GM19193 (cell line): ENCODE measurements around the gene GEMIN5.

Experiments
- POLR2A ChIP-seq: IDR thresholded peaks from 4 replicates; pipeline ENCODE4 v1.6.1; 2011; ENCODE audit not compliant: insufficient read depth, insufficient read length; ENCODE audit errors: extremely low read depth

GEMIN5 gene

GRCh38 chr5:154901913-154902312 is 36.1 kb downstream of the GEMIN5 start:
- no peak for TF ChIP-seq POLR2A

- no peak for TF ChIP-seq POLR2A
Observed at GRCh38 chr5:154901276-154901675, 36.7 kb downstream of the GEMIN5 start.

GRCh38 chr5:154900066-154900465 is 37.9 kb downstream of the GEMIN5 start:
- no peak for TF ChIP-seq POLR2A

DNA sequence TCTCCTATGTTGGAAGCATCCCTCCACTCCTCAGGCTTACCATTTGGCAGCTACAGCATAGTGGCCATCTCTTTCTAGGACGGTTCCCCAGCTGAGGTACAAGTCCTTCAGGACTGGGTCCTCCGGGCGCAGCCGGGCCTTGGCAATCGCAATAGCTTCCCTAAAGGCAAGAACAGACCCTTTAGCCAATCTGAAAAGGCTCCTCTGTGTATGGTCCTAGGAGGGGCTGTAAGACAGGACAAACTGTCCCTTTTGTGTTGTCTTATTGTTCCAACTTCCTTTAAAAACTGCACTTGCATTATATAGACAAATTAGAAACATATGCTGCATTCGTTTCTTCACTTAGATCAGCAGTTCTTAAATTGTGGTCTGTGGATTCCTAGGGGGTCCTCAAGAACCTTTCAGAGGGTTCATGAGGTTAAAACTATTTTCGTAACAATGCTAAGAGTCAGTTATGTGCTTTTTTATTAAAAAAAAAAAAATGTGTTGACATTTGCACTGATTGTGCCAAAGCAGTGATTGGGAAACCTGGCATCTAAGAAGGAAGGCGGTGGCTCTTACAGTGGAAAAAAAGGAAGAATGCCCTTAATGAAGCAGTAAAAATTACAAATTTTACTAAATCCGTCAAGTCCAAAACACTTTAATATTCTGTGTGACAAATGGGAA is 38.7 kb downstream of the GEMIN5 start:
- TF ChIP-seq POLR2A = no peak

- no peak for TF ChIP-seq POLR2A
Observed at GRCh38 chr5:154898210-154898609, 39.8 kb downstream of the GEMIN5 start.

- no peak for TF ChIP-seq POLR2A
Observed at GRCh38 chr5:154896562-154897165, 41.3 kb downstream of the GEMIN5 start.

GRCh38 chr5:154895606-154896561 is 42.1 kb downstream of the GEMIN5 start:
- TF ChIP-seq POLR2A = no peak

DNA sequence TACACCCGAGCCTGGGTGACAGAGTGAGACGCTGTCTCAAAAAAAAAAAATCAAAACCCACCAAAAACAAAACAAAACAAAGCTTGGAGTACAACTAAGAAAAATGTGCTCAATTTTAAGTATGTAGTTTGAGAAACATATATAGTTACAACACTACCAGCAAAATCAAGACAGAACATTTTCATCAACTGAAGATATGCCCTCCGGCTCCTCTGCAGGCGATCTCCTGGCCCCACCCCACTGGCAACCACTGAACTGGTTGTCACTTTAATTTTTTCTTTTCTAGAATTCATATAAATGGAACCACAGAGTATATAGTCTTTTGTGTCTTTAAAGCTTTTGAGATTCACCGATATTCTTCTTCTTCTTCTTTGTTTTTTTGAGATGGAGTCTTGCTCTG is 44.6 kb downstream of the GEMIN5 start:
- no peak for TF ChIP-seq POLR2A

GRCh38 chr5:154892369-154892771 is 45.6 kb downstream of the GEMIN5 start:
- TF ChIP-seq POLR2A = no peak

- no peak for TF ChIP-seq POLR2A
Observed at GRCh38 chr5:154885439-154885838, 52.6 kb downstream of the GEMIN5 start.

- no peak for TF ChIP-seq POLR2A
Observed at GRCh38 chr5:154884424-154884823, 53.6 kb downstream of the GEMIN5 start.

- TF ChIP-seq POLR2A = no peak
Observed at GRCh38 chr5:154881986-154882385, 56.0 kb downstream of the GEMIN5 start.

GRCh38 chr5:154878642-154879335 is 59.2 kb downstream of the GEMIN5 start:
- no peak for TF ChIP-seq POLR2A

GRCh38 chr5:154873791-154874331 is 64.2 kb downstream of the GEMIN5 start:
- TF ChIP-seq POLR2A = no peak

DNA sequence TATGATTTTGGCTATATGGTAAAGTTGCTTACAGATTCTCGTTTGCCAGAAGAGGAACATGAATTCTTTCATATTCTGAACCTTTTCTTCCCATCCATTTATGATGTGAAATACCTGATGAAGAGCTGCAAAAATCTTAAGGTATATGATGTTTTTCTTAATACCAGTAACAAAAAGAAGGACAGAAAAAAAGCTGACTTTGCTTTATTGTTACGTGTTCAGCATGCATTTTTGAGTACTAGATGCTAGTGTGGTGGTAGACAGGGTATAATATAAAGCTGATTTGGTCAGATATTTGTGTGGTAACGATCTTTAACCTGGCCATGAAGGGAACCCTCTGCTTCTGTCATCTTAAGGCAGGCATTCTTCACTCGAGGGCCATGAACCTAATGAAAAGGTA is 66.3 kb downstream of the GEMIN5 start:
- TF ChIP-seq POLR2A = no peak
